Measurements from ENCODE around the gene BAG5.

BAG5 gene

DNA sequence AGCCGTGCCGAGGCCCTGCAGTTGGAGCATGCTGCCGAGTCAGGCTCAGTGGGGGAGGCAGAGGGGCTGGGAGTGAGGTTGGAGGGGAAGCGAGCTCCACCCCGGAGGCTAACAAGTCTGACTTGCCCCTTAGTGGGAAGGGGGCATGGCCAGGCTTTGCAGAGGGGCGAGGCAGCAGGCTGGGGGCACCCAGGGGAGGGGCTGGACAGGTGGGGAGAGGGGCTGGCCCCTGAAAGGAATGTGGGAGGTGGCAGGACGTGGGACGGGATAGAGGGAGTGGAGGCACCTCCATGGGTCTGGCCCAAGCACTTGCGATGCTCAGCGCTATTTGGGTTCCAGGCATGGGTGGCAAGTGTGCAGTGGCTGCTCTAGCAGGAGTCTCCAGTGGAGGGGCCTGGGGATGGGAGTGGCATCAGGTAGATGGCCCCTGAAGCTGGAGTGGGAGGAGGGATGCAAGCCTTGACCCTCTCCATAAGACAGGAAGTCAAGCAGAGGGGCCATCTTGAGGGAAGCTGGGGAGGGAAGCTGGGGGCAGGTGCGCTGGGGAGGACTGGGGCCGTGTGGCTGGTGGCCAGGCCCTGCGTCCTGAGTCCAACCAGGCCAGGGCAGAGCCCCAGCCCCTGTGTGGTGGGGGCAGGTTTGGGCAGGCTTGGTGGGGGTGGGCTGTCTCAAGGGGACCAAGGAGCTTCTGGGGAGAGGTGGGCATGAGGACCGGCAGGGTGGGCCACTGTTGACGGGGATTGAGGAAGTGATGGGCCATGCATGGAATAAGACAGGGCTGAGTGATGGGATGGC is 30.8 kb downstream of the BAG5 start:
- Histone ChIP-seq H4K20me1 (ENCODE audit: insufficient read depth) (no peaks in the 10 kb centered on the region), H3K79me2 (ENCODE audit: insufficient read depth, low read depth) (no peaks in the 10 kb centered on the region), H3K27ac (no peak overlapping the region), H3K4me1 (ENCODE audit: low read depth, poor library complexity, severe bottlenecking) (no peaks in the 10 kb centered on the region), H3K36me3 (ENCODE audit: insufficient read depth) (no peaks in the 10 kb centered on the region), H3K9ac (no peak overlapping the region), H3K27me3 (ENCODE audit: insufficient read depth, low read depth) (peaks cover 5% of the 10 kb centered on the region; the same call in 1 of the 2 replicates), H3K4me3 (IDR thresholded peaks at IDR 0.05; ENCODE audit: insufficient read depth, low read depth, low read length) (no peak overlapping the region), H3K4me2 (no peak overlapping the region), H2AFZ (ENCODE audit: low read depth) (no peak overlapping the region)
- TF ChIP-seq, protein P1, sequence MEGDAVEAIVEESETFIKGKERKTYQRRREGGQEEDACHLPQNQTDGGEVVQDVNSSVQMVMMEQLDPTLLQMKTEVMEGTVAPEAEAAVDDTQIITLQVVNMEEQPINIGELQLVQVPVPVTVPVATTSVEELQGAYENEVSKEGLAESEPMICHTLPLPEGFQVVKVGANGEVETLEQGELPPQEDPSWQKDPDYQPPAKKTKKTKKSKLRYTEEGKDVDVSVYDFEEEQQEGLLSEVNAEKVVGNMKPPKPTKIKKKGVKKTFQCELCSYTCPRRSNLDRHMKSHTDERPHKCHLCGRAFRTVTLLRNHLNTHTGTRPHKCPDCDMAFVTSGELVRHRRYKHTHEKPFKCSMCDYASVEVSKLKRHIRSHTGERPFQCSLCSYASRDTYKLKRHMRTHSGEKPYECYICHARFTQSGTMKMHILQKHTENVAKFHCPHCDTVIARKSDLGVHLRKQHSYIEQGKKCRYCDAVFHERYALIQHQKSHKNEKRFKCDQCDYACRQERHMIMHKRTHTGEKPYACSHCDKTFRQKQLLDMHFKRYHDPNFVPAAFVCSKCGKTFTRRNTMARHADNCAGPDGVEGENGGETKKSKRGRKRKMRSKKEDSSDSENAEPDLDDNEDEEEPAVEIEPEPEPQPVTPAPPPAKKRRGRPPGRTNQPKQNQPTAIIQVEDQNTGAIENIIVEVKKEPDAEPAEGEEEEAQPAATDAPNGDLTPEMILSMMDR (conservative IDR thresholded peaks at IDR 0.05; ENCODE audit: low read depth, low read length): no peak

DNA sequence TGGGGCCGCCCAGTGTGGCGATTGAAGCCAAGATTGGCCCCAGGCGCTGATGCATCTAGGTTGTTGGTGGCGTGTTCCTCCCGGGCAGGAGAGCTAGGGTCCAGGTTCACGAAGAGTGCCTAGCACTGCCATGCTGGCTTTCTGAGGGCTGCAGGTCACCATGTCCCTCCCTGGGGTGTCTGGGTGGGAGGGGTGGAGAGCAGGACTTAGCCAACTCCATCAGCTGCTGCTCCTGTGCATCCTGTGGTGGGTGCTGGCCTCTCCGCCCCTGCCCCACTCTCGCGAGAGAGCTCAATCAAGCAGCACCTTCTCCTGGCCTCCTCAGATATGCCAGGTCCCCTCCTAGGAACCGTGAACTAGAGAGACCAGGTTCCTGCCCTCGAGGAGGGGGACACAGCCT is 31.6 kb downstream of the BAG5 start:
- Histone ChIP-seq H3K79me2 (ENCODE audit: insufficient read depth, low read depth) (no peaks in the 10 kb centered on the region), H3K4me3 (IDR thresholded peaks at IDR 0.05; ENCODE audit: insufficient read depth, low read depth, low read length) (no peak overlapping the region), H3K4me1 (ENCODE audit: low read depth, poor library complexity, severe bottlenecking) (no peaks in the 10 kb centered on the region), H4K20me1 (ENCODE audit: insufficient read depth) (no peaks in the 10 kb centered on the region), H3K4me2 (no peak overlapping the region), H3K27ac (no peak overlapping the region), H2AFZ (ENCODE audit: low read depth) (no peak overlapping the region), H3K27me3 (ENCODE audit: insufficient read depth, low read depth) (peaks cover 5% of the 10 kb centered on the region; the same call in 1 of the 2 replicates), H3K36me3 (ENCODE audit: insufficient read depth) (no peaks in the 10 kb centered on the region), H3K9ac (no peak overlapping the region)
- TF ChIP-seq, protein P1 (conservative IDR thresholded peaks at IDR 0.05; ENCODE audit: low read depth, low read length): no peak

DNA sequence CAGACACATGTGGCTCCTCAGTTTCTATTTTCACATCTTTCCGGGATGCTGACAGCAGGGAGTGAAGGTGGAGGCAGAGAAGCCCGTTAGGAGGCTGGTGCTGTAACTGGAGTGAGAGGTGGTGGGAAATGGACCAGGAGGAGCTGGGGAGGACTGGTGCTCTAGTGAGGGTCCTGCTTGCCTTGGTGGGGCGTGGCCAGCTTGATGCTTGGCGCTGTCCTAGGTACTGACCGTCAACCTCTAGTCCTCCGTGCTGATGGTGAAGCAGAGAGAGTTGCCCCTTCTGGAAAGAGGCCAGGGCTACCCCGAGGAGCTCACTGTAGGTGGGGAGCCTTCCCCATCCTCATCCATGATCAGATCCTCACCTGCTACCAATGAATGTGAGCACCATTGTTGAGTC is 32.1 kb downstream of the BAG5 start:
- no peak overlapping the region for H2AFZ ChIP-seq (ENCODE audit: low read depth)
- no peak overlapping the region for H3K4me3 ChIP-seq (IDR thresholded peaks at IDR 0.05; ENCODE audit: insufficient read depth, low read depth, low read length)
- no peaks in the 10 kb centered on the region for H3K4me1 ChIP-seq (ENCODE audit: low read depth, poor library complexity, severe bottlenecking)
- no peaks in the 10 kb centered on the region for H3K79me2 ChIP-seq (ENCODE audit: insufficient read depth, low read depth)
- no peak overlapping the region for H3K4me2 ChIP-seq
- H3K27ac ChIP-seq: no peak overlapping the region
- no peaks in the 10 kb centered on the region for H4K20me1 ChIP-seq (ENCODE audit: insufficient read depth)
- H3K27me3 ChIP-seq (ENCODE audit: insufficient read depth, low read depth): peaks cover 5% of the 10 kb centered on the region; the same call in 1 of the 2 replicates
- no peak overlapping the region for H3K9ac ChIP-seq
- no peaks in the 10 kb centered on the region for H3K36me3 ChIP-seq (ENCODE audit: insufficient read depth)
- TF ChIP-seq, protein P1 (conservative IDR thresholded peaks at IDR 0.05; ENCODE audit: low read depth, low read length): no peak

DNA sequence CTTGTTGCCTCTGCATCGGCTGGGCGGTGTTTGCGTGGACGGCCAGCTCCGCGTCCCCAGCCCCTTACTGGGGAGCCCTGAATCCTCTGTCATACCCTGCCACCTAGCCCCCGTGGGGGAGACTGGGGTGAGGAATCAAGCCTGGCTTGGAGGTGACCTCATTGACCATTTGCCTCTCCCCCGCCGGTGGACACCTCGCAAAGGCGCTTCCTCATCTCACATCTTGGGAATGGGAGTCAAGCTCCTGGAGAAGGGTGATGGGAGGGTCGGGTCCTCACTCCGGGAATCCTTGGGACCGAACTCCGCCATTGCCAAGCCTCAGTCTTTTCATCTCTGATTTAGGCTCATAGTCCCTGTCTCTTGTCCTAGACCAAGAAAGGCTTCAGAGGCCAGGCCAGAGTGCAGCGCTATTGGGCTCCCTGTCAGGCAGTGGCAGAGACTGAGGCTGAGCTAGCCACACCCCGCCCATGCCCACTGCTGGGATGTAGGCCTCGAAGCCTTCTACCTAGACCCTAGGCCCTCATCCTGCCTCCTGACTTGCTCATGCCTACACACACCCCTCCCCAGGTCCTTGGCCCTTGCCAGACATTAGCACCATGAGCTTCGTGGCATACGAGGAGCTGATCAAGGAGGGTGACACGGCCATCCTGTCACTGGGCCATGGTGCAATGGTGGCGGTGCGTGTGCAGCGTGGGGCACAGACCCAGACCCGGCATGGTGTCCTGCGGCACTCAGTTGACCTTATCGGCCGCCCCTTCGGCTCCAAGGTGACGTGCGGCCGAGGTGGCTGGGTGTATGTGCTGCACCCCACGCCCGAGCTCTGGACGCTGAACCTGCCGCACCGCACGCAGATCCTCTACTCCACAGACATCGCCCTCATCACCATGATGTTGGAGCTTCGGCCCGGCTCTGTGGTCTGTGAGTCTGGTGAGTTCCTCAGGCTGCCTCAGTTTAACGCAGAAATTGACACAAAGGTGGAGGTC is 32.8 kb downstream of the BAG5 start:
- no peak overlapping the region for H3K27ac ChIP-seq
- H3K79me2 ChIP-seq (ENCODE audit: insufficient read depth, low read depth): no peaks in the 10 kb centered on the region
- H3K4me1 ChIP-seq (ENCODE audit: low read depth, poor library complexity, severe bottlenecking): no peaks in the 10 kb centered on the region
- H4K20me1 ChIP-seq (ENCODE audit: insufficient read depth): no peaks in the 10 kb centered on the region
- H2AFZ ChIP-seq (ENCODE audit: low read depth): no peak overlapping the region
- H3K36me3 ChIP-seq (ENCODE audit: insufficient read depth): no peaks in the 10 kb centered on the region
- TF ChIP-seq, protein P1 (conservative IDR thresholded peaks at IDR 0.05; ENCODE audit: low read depth, low read length): no peak
- peak overlapping the region; percentile 21; the same call in 1 of the 2 replicates for H3K4me2 ChIP-seq
- H3K9ac ChIP-seq: peak overlapping the region; percentile 25; the same call in 1 of the 2 replicates
- peaks cover 5% of the 10 kb centered on the region; the same call in 1 of the 2 replicates for H3K27me3 ChIP-seq (ENCODE audit: insufficient read depth, low read depth)
- no peak overlapping the region for H3K4me3 ChIP-seq (IDR thresholded peaks at IDR 0.05; ENCODE audit: insufficient read depth, low read depth, low read length)

Data from KMS-11 (cell line).